Caki2 (cell line): ENCODE results near the gene TMEM94. TPM values are rescaled to one million over a fixed set of nuclear protein-coding genes. Genes with fewer than 3 reads are reported as not detected.

ENCODE experiments used
- DNase-seq: peaks from one replicate; pipeline ENCODE4 v3.0.0-alpha.2; 2015; ENCODE audit warnings: low read depth
- in situ Hi-C: cut with HindIII; loops from 2 replicates; pipeline ENCODE4 v1.10.0; 2016; ENCODE audit warnings: low sequenced_read_pairs, low pct_unique_long_range_greater_than_20kb, mixed read lengths
- total RNA-seq: library from RNA; depleted of rRNA; stranded (reverse); fragments of >200 nt; shearing (Covaris generic); gene quantifications from 2 replicates; pipeline ENCODE4 v1.2.3, GENCODE V29; 2014; ENCODE audit warnings: low replicate concordance

TMEM94 gene
- total RNA-seq, 1 experiment from 2014 or later = 65.8 TPM

DNA sequence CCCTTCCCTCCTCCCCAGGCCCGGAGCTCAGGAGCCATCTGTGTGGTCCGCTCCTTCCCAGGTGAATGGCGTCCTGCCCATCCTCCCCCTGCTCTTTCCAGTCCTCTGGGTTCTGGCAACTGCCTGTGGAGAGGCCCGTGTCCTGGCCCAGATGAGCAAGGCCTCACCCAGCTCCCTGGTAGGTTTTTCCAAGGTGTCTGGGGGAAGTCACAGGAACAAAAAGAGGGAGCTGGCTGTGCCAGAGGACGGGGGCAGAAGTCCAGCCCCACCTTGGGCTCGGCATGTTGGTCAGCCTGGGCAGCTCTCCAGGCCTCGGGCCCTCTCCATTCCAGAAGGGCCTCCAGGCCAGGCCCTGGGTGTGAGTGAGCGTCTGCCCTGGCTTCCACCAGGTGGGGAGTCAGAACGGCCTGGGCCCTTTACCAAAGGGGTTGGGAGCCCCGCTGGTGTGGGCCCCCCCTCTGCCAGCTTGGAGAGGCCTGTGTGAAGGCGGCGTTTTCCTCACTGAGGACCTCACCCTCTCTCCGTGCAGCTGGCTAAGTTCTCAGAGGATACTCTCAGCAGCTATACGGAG is 33.8 kb downstream of the TMEM94 start:
- in situ Hi-C loops = no loop called here

DNA sequence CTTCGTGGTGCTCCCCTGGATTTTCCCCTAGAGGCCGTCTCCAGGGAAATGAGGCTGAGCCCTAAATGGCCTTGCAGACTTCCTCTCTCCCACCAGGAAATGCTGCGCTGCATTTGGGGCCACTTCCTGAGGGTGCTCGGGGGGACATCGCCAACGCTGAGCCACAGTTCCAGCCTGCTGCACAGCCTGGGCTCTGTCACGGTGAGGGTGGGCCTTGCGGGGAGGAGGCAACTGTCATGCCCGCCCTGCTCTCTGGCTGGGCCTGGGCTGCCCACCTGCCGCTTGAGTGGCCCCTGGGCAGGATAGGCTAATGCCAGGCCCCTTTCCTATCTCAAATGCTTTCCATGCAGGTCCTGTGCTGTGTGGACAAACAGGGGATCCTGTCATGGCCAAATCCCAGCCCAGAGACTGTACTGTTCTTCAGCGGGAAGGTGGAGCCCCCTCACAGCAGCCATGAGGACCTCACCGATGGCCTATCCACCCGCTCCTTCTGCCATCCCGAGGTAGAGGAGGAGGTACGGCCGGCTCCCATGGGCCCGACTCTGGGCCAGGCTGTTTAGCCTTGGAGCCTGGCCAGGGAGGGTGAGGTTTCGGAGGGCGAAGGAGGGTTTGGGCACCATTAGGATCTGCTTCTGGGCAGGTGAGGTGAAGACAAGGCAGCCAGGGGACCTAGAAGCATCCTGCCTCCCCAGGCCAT is 34.7 kb downstream of the TMEM94 start:
- DNase-seq = no peak
- in situ Hi-C loops = no loop called here

More for the DNA sequence above, 33.8 kb downstream of the TMEM94 start:
- no peak for DNase-seq

DNA sequence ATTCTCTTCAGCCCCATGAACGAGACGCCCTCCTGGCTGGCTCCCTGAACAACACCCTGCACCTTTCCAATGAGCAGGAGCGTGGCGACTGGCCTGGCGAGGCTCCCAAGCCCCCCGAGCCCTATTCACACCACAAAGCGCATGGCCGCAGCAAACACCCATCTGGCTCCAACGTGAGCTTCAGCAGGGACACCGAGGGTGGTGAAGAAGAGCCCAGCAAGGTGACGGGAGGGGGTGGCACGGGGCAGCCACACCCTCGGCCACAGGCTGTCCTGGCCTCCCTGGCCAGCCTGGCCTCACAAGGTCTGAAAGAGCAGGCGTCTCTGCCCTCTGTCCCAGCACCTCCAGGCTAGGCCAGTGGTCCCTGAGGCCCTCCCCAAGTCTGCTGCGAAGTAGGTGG is 35.2 kb downstream of the TMEM94 start:
- in situ Hi-C loops = no loop called here
- DNase-seq = no peak

DNA sequence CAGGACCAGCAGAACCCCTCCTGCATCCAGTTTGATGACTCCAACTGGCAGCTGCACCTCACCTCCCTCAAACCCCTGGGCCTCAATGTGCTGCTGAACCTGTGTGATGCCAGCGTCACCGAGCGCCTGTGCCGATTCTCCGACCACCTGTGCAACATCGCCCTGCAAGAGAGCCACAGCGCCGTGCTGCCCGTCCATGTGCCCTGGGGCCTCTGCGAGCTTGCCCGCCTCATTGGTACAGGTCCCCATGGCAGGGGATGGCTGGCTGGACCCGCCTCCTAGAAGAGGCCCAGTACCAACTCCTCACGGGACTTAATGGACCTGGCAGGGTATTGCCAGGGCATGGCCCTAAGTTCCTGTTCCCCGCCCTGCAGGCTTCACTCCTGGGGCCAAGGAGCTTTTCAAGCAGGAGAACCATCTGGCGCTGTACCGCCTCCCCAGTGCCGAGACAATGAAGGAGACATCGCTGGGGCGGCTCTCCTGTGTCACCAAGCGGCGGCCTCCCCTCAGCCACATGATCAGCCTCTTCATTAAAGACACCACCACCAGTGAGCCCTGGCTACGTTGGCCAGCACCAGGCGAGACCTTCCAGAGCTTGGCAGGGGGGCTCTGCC is 36.2 kb downstream of the TMEM94 start:
- DNase-seq = no peak
- in situ Hi-C loops = no loop called here

DNA sequence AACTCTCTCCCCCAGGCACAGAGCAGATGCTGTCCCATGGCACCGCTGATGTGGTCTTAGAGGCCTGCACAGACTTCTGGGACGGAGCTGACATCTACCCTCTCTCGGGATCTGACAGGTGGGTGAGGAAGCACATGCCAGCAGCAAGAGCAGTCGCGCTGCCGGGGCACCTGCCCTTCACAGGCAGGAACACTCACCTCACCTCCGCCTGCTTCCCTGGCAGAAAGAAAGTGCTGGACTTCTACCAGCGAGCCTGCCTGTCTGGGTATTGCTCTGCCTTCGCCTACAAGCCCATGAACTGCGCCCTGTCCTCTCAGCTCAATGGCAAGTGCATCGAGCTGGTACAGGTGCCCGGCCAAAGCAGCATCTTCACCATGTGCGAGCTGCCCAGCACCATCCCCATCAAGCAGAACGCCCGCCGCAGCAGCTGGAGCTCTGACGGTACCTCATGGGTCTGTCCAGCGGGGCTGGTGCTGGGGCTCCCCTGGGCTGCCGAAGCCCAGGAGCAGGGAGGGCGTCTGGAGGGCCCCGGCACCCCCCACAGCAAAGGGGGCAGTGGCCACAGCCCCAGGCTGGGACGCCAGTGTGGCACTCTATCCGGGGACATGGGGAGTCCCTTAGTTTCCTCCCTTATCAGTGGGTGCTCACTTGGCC is 37.2 kb downstream of the TMEM94 start:
- DNase-seq = no peak
- in situ Hi-C loops = no loop called here

DNA sequence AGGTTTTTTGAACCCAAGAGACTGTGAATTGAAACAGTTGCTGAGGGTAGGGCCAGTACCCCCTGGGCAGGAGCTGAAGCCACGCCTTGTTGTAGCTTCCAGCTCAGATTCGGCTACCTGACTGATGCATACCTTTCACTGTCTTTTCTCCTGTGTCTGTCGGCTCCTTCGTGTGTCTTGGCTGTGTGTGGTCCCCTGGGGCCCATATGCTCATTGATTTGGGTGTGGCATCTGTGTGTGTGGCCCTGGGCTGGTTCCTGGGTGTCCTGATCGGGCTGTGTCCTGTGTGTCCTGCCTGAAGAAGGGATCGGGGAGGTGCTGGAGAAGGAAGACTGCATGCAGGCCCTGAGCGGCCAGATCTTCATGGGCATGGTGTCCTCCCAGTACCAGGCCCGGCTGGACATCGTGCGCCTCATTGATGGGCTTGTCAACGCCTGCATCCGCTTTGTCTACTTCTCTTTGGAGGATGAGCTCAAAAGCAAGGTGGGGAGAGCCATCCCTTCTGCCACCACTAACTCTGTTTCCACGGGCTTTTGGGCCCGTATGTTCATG is 38.0 kb downstream of the TMEM94 start:
- DNase-seq = no peak
- in situ Hi-C loops = no loop called here

DNA sequence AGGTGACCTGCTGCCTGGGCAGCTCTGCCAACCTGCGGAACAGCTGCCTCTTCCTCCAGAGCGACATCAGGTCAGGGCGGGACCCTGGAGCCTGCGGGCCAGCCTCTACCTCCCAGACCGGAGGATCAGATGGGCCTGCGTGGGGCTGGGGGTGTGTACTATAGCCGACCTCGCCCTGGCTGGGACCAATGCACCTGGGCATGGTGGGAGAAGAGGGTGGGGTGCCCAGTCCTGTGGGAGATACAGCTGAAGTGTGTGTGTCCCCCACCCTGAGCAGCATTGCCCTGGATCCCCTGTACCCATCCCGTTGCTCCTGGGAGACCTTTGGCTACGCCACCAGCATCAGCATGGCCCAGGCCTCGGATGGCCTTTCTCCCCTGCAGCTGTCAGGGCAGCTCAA is 39.6 kb downstream of the TMEM94 start:
- no peak for DNase-seq
- in situ Hi-C loops = no loop called here

DNA sequence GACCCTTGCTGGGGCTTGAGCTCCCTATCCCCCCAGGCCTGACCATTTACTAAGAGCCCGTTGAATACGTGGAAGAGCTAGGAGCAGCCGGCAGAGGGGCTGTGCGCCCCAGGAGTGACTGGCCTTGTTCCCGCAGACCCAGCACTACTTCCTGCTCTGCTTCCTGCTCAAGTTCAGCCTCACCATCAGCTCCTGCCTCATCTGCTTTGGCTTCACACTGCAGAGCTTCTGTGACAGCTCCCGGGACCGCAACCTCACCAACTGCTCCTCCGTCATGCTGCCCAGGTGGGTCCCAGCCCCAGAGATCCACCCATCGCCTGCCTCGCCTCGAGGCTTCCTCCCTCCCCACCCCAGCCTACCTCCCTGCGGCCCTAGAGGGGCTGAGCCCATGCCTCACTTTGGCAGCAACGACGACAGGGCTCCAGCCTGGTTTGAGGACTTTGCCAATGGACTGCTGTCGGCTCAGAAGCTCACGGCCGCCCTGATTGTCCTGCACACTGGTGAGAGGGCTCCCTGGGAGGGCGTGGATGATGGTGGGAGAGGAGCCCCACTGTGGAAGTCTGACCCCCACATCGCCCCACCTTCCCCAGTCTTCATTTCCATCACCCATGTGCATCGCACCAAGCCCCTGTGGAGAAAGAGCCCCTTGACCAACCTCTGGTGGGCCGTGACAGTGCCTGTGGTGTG is 41.7 kb downstream of the TMEM94 start:
- in situ Hi-C loops = no loop called here
- DNase-seq = no peak

DNA sequence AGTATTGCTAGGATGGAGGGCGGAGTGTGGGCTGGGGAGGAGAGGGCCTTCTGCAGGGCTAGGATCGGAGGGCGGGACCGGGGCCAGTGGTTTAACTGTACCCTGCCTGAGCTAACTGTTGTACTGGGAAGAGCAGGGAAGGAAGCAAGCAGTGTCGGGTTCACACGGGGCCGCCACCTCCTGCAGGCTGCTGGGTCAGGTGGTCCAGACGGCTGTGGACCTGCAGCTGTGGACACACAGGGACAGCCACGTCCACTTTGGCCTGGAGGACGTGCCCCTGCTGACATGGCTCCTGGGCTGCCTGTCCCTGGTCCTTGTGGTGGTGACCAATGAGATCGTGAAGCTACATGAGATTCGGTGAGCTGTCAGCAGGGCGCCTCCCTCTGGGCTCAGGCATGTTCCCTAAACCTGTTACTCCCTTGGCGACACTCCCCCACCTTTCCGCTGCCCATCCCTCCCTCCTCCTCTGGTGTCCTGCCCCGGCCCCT is 42.3 kb downstream of the TMEM94 start:
- no peak for DNase-seq
- in situ Hi-C loops = no loop called here

DNA sequence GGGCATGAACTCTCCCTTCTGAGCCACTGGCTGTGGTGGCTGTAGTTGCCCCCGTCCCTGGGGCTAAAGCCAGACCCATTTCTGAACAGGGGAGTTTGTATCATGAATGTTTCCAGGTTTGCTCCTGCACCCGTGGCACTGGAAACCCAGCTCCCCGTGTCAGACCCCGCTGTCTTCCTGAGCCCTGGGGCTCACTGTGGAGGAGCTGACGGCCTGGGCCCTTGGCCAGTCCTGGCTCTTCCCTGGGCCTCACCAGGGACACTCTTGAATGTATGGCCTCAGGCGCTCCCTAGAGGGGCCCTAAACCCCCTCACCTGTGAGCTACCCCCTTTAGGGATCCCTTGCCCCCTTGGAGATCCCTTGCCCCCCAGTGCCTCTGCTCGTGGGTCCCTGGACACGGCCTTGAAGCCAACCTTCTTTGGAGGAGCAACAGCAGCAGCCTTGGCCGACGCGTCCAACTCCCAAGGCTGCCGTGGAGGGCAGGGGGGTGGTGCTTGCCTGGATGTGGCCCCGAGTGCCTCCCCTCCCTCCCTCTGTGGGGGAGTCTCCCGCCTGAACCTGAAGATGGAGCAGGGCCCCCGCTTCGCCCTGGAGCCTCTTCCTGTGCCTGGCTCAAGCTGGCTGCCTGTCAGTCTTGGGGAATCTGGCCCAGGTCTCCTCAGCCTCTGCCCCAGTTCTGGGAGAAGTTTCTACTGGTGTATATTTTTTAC is 43.0 kb downstream of the TMEM94 start:
- DNase-seq = no peak
- in situ Hi-C loops = no loop called here

DNA sequence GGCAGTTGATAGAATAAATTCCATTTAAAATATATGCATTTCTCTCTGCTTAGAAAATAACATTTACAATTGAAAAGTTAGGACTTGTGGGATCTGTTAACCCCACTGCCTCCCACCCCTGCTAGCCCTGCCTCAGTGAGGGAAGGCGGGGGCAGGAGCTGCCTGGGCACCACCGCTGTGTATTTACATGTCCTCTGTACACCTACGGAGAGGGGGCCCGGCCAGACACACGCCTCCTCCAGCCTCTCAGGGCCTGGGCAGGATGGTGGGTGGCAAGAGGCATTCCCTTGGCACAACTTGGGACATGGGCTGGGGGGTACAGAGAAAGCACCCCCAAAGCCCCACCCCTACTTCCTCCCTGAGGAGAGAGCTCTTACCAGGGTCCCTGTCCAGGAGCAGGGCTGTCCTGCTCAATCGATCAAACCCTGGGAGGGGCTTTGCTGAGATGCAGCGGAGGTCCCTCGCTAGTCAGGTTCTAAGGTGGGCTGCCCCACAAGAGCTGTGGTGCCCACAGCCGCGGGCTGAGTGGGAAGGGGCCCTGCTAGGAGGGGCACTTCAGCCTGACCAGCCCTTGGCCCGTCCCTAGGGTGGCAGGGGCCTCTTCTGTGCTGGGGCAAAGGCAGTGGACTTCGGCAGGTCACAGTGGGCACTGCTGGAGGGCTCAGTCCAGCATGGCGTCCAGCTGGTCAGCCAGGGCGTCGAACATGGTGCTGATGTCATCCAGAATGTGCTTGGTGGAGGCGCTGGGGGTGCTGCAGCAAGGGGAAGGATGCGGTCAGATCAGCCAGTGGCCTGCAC is 44.2 kb downstream of the TMEM94 start:
- in situ Hi-C loops = no loop called here
- no peak for DNase-seq

DNA sequence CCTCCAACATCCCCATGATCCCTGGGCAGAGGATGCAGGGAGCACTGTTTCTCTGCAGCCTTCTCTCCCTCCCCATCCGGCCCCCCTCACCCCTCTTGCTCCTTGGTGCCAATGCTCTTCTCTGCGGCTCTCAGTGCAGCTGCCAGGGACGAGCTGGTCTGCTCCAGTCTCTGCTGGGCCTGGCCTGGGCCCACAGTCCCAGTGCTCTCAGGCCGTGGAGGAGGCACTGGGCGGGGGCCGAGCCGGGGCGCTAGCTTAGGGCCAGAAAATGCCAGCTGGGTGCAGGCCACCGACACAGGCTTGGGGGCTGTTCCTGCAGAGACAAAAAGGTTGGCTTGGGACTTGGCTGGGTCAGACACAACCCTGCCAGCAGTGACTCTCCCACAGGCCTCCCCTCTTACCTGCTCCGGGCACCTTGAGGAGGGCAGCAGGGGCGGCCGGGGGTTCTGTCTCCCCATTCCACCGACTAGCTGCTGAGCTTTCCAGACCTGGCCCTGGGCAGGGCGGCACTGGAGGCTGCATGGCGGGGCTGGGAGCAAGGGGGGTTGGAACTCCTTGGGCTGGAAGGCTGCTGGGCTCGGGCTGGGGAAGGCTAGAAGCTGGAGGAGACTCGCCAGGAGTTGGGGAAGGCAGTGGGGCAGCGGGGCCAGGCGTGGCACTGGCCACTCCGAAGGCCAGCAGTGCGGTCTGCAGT is 45.1 kb downstream of the TMEM94 start:
- in situ Hi-C loops = no loop called here
- DNase-seq = no peak

DNA sequence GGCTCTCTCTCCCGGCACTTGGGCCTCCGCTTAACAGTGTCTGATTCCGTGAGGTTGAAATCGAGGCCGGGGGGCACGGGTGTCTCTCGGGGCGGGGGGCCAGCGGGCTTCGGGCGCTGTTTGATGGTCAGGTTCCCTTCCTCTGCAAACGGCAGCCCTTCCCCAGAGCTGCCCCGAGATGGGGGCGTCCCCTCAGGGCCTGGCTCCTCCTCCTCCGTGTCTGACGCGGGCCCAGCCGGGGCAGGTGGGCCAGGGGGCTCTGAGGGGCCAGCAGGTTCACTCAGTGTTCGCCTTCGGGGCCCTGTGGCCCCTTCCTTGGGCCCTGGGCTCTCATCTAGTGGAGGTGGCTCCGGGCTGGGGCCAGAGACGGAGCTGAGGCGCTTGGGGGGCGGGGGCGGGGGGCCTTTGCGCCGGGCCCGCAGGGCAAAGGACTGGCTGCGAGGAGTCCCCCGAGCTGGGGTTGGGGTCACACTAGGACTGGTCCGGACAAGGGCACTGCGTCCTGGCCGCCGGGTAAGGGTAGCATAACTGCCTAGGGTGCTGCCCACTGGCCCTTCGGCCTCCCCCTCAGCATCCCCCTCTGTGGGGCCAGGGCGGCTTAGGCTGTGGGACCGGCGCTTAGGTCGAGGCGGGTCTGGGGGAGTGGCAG is 45.8 kb downstream of the TMEM94 start:
- in situ Hi-C loops = no loop called here

DNA sequence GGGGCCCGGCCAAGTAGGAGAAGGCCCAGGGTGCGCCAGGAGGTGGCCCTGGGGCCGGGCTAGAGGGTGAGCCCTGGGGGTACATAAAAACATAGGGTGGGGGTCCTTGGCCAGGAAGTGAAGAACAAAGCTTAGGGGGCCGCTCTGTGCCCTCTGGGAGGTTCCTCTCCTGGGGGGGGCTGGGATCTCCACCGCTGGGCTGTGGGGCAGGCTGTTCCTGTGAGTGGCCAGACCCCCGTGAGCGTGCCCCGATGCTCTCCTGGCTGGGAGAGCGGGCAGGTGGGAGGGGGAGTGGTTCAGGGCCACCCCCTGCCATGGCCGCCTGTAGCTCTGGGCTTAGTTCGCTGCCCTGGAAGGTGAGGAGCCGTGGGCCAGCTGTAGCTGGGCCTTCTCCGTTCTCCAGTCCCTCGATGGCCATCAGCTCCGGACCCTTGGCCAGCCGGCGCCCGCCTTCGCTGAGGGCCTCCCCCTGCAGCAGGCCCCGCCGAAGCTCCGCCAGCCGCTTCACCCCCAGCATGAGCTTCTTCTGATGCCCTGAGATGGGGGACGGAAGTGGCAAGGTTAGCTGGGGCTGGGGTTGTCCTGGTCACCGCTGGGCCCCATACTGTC is 46.4 kb downstream of the TMEM94 start:
- no peak for DNase-seq
- in situ Hi-C loops = no loop called here

More for the DNA sequence above, 45.8 kb downstream of the TMEM94 start:
- no peak for DNase-seq

DNA sequence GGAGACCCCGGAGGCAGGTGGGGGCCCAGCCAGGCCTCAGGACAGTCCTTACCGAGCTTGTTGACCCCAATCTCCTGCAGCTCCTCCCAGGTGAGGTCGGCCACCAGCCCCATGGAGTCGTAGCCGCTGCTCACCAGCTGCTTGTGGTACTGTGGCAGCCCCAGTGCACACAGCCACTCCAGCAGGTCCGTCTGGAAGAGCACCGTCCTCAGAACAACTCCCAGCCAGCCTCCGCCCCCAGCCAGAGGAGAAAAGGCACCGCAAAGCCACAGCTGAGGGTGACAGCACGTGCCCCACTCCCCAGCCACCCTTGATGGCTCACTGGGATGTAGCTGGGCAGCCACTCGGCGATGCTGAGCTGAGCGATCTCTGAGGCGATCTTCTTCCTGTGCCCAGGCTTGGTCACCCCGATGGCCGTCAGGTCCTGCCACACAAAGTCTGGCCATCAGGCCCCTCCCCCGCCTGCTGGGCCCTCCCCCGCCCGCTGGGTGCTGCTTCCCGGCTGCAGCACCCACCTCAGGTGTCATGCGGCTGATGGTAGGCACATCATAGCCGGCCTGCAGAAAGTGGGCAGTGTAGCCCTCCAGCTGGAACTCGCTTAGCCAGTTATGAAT is 47.0 kb downstream of the TMEM94 start:
- in situ Hi-C loops = no loop called here

More for the DNA sequence above, 47.0 kb downstream of the TMEM94 start:
- DNase-seq = no peak
